Tibial nerve (tissue), 3 donors: ENCODE results near the gene NLN.

Source experiments
- CTCF ChIP-seq, 5 experiments: fragments of 200-600 bp in 3 of 5; fragments of 450-650 bp in 2 of 5; sonication (generic) in 3 of 5; IDR thresholded peaks; one replicate each; pipeline ENCODE4 v1.5.1; 2016 to 2019; ENCODE audit warnings: antibody characterized with exemption in 5 of 5, mild to moderate bottlenecking in 3 of 5, moderate library complexity in 2 of 5
- POLR2A ChIP-seq, 2 donors: fragments of 450-650 bp; IDR thresholded peaks; one replicate each; pipeline ENCODE4 v1.6.1; 2017; ENCODE audit warnings: antibody characterized with exemption in 2 of 2, mild to moderate bottlenecking in 2 of 2, moderate library complexity in 2 of 2

- TF ChIP-seq CTCF (IDR thresholded peaks at IDR 0.05) (no peak), POLR2A (IDR thresholded peaks at IDR 0.05) (no peak)
These were observed 132.9 kb downstream of the NLN start for GRCh38 chr5:65854925-65855324.
